OCI-LY7 (cell line): Measurements from ENCODE around the gene TBC1D21.

Experiments used
- CTCF ChIP-seq: fragments of 200-600 bp; sonication (generic); conservative IDR thresholded peaks from 2 replicates; pipeline ENCODE4 v1.5.1; 2014; ENCODE audit warnings: mild to moderate bottlenecking, antibody characterized with exemption, low read length, moderate library complexity, mixed read lengths
- EZH2phosphoT487 ChIP-seq: fragments of 200-600 bp; sonication (generic); IDR thresholded peaks from 2 replicates; pipeline ENCODE4 v1.6.1; 2018; ENCODE audit warnings: low read depth, borderline replicate concordance, mild to moderate bottlenecking, mixed run types, antibody characterized with exemption, low read length, moderate library complexity, mixed read lengths

DNA sequence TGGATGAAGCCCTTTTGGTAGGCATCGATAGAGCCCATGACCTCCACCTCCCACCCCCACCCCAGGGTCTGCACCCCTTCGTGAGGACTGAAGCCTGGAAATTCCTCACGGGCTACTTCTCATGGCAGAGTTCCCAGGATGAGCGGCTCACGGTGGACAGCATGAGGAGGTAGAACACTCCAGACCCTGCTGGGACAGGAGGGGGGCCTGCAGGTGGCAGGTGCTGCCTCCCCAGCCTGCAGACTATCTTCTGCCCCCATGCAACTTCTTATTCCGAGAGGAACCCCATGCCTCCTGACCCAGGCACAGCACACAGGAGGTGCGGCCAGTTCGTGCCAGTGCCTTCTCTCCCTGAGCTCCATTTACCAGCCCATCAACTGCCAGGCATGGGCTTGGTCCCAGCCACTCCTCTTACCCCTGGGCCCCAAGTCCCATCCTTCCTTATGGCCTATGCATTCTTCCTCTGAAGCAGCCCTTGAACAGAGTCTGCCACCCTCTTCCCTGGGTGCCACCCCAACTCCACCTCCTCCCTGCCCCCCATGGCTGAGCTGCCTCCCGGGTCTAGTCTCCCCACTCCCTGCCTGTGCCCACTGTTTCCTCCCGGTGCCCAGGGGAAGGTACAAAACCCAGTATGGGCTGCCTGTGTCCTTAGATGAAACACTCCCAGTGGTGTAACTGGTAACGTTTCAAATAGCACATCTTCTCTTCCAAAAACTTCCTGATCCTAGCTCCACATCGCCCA is 8.4 kb downstream of the TBC1D21 start:
- TF ChIP-seq CTCF (no peak), EZH2phosphoT487 (no peak)
